Prostate gland (tissue), 2 donors: Measurements from ENCODE around the gene TMEM190.

ENCODE experiments used
- CTCF ChIP-seq, 4 experiments: fragments of 200-600 bp in 2 of 4; fragments of 450-650 bp in 2 of 4; sonication (generic) in 2 of 4; IDR thresholded peaks; 1 replicate in 3 of 4; 2 replicates in 1 of 4; pipeline ENCODE4 v1.5.1; 2016 to 2019; ENCODE audit warnings: antibody characterized with exemption in 4 of 4, mild to moderate bottlenecking in 2 of 4, moderate library complexity in 2 of 4
- POLR2A ChIP-seq: fragments of 450-650 bp; IDR thresholded peaks from one replicate; pipeline ENCODE4 v1.6.1; 2016; ENCODE audit warnings: antibody characterized with exemption, mild to moderate bottlenecking
- POLR2AphosphoS5 ChIP-seq: sonication (generic); formaldehyde crosslinking; IDR thresholded peaks from one replicate; pipeline ENCODE4 v1.6.1; 2017; ENCODE audit warnings: antibody characterized with exemption

- no peak for TF ChIP-seq POLR2A
- no peak for TF ChIP-seq CTCF (IDR thresholded peaks at IDR 0.05)
- no peak for TF ChIP-seq POLR2AphosphoS5
Observed at GRCh38 chr19:55360902-55361301, 15.7 kb upstream of the TMEM190 start.
